Body of pancreas (tissue), 4 donors: Measurements from ENCODE around the gene CRHR2. TPM values are rescaled to one million over a fixed set of nuclear protein-coding genes. Genes with fewer than 3 reads are reported as not detected.
A peak's percentile ranks its signal among the peaks of the same experiment; 100 is the strongest.

Experiments used
- ATAC-seq: fragments of 150-250 bp; one replicate; pipeline ENCODE4 v1.9.1; 2016
- DNase-seq, 4 donors: peaks; one replicate each; pipeline ENCODE4 v3.0.0-alpha.2; 2019
- H3K27ac ChIP-seq, 4 donors: fragments of 200-600 bp; sonication (generic); 1 replicate in 3 of 4; 2 replicates in 1 of 4; pipeline versions ENCODE4 v1.5.1 to v1.6.1; 2016 to 2019; ENCODE audit warnings: mild to moderate bottlenecking in 1 of 4, mixed read lengths in 1 of 4, moderate library complexity in 1 of 4
- H3K27me3 ChIP-seq, 2 donors: fragments of 200-600 bp; sonication (generic); one replicate each; pipeline ENCODE4 v1.6.0; 2016; ENCODE audit warnings: mild to moderate bottlenecking in 1 of 2
- H3K36me3 ChIP-seq, 2 donors: fragments of 200-600 bp; sonication (generic); replicated peaks in 1 of 2; 2 replicates each; pipeline ENCODE4 v1.5.1; 2016; ENCODE audit warnings: low read depth in 2 of 2; ENCODE audit not compliant: insufficient read depth in 1 of 2
- H3K4me1 ChIP-seq: fragments of 200-600 bp; sonication (generic); one replicate; pipeline ENCODE4 v1.6.0; 2016
- H3K4me3 ChIP-seq, 2 donors: fragments of 200-600 bp; sonication (generic); 1 replicate in 1 of 2; 2 replicates in 1 of 2; pipeline ENCODE4 v1.5.1; 2016 to 2019
- H3K9me3 ChIP-seq, 3 donors: fragments of 200-600 bp; sonication (generic); 1 replicate in 2 of 3; 2 replicates in 1 of 3; pipeline ENCODE4 v1.5.1; 2016
- CTCF ChIP-seq, 7 experiments: fragments of 450-650 bp in 4 of 7; fragments of 200-600 bp in 3 of 7; sonication (generic) in 3 of 7; IDR thresholded peaks; one replicate each; pipeline ENCODE4 v1.5.1; 2016 to 2019; ENCODE audit warnings: antibody characterized with exemption in 7 of 7
- POLR2A ChIP-seq, 3 donors: fragments of 450-650 bp; IDR thresholded peaks; one replicate each; pipeline ENCODE4 v1.6.1; 2016; ENCODE audit warnings: antibody characterized with exemption in 3 of 3, mild to moderate bottlenecking in 2 of 3
- WGBS, 2 donors: methylation state at CpG; one replicate each; pipeline ENCODE4 v1.1.5; 2017; 5-methylcytosine and 5-hydroxymethylcytosine counted together
- intact Hi-C: fragments of 100-400 bp; cut with DNase I; formaldehyde crosslinking; loops from one replicate; pipeline ENCODE4 v1.15.1; 2023
- total RNA-seq, 2 donors: library from RNA; depleted of rRNA; stranded (reverse); fragments of >200 nt; gene quantifications; one replicate each; pipeline ENCODE4 v1.1.0, GENCODE V29; 2016

Gene CRHR2
- total RNA-seq, 2 donors from 2014 or later, result 0.33 to 4.7 TPM

GRCh38 chr7:30657131-30657530 is 25.1 kb downstream of the CRHR2 start:
- Histone ChIP-seq H3K36me3 (no peaks in the 10 kb centered on the region), H3K27ac (no peak overlapping the region), H3K4me3 (no peak overlapping the region), H3K27me3 (no peaks in the 10 kb centered on the region), H3K4me1 (no peaks in the 10 kb centered on the region), H3K9me3 (no peaks in the 10 kb centered on the region)
- intact Hi-C loops, result no loop called here
- no peak for ATAC-seq
- 100% methylated on average over 1 to 2 of the region's 2 CpGs for WGBS, 2 donors
- DNase-seq, result no peak
- TF ChIP-seq CTCF (IDR thresholded peaks at IDR 0.05) (no peak), POLR2A (IDR thresholded peaks at IDR 0.05) (no peak)

GRCh38 chr7:30656006-30656957 is 26.0 kb downstream of the CRHR2 start:
- Histone ChIP-seq H3K27ac (no peak overlapping the region), H3K27me3 (no peaks in the 10 kb centered on the region), H3K9me3 (no peaks in the 10 kb centered on the region), H3K4me3 (no peak overlapping the region), H3K36me3 (no peaks in the 10 kb centered on the region), H3K4me1 (no peaks in the 10 kb centered on the region)
- no peak for TF ChIP-seq POLR2A (IDR thresholded peaks at IDR 0.05)
- no peak for TF ChIP-seq CTCF (IDR thresholded peaks at IDR 0.05)
- intact Hi-C loops, result no loop called here
- DNase-seq (peak in 1 of 4 donors; percentile 2), ATAC-seq (no peak)
- 78 to 88% methylated on average over 14 to 21 of the region's 21 CpGs for WGBS, 2 donors

- WGBS, 2 donors, result 88 to 91% methylated on average over 17 to 22 of the region's 22 CpGs
- H3K4me3 ChIP-seq, result no peak overlapping the region
- ATAC-seq (no peak), DNase-seq (peak in 1 of 4 donors; percentile 2)
- H3K36me3 ChIP-seq, result no peaks in the 10 kb centered on the region
- H3K27ac ChIP-seq, result no peak overlapping the region
- intact Hi-C loops, result no loop called here
- no peaks in the 10 kb centered on the region for H3K9me3 ChIP-seq
- no peaks in the 10 kb centered on the region for H3K27me3 ChIP-seq
- no peaks in the 10 kb centered on the region for H3K4me1 ChIP-seq
- no peak for TF ChIP-seq CTCF (IDR thresholded peaks at IDR 0.05)
- TF ChIP-seq POLR2A (IDR thresholded peaks at IDR 0.05), result no peak
Measured at GRCh38 chr7:30655096-30655970, 26.9 kb downstream of the CRHR2 start.

GRCh38 chr7:30654296-30655090 is 27.8 kb downstream of the CRHR2 start:
- intact Hi-C loops, result no loop called here
- no peaks in the 10 kb centered on the region for H3K4me1 ChIP-seq
- no peaks in the 10 kb centered on the region for H3K9me3 ChIP-seq
- DNase-seq (peak in 1 of 4 donors; percentile 3), ATAC-seq (no peak)
- H3K36me3 ChIP-seq, result no peaks in the 10 kb centered on the region
- no peak overlapping the region for H3K27ac ChIP-seq
- no peaks in the 10 kb centered on the region for H3K27me3 ChIP-seq
- H3K4me3 ChIP-seq, result no peak overlapping the region
- 87 to 91% methylated on average over 14 to 15 of the region's 15 CpGs for WGBS, 2 donors
- TF ChIP-seq POLR2A (IDR thresholded peaks at IDR 0.05), result no peak
- TF ChIP-seq CTCF (IDR thresholded peaks at IDR 0.05), result no peak
